Measurements from ENCODE around the gene ARHGAP31. TPM values are rescaled to one million over a fixed set of nuclear protein-coding genes. Genes with fewer than 3 reads are reported as not detected.

Gene ARHGAP31
- total RNA-seq, 1 experiment from 2014 or later = 1.2 TPM

GRCh38 chr3:119417771-119418512, 123.8 kb downstream of the ARHGAP31 start:
- no peak overlapping the region for H2AFZ ChIP-seq (ENCODE audit: low read length)

GRCh38 chr3:119418641-119419040, 124.5 kb downstream of the ARHGAP31 start:
- H3K36me3 ChIP-seq (ENCODE audit: insufficient read depth, low read length) = no peaks in the 10 kb centered on the region
- peaks cover 3% of the 10 kb centered on the region; the same call in 1 of the 2 replicates for H3K4me1 ChIP-seq (ENCODE audit: low read length)
- no peak overlapping the region for H3K4me3 ChIP-seq (ENCODE audit: low read length)
- no peak for DNase-seq
- H3K9me3 ChIP-seq (ENCODE audit: low read length) = no peaks in the 10 kb centered on the region
- H3K27ac ChIP-seq (ENCODE audit: low read length) = no peak overlapping the region
- H3K27me3 ChIP-seq (ENCODE audit: low read length) = no peaks in the 10 kb centered on the region
- H3K4me2 ChIP-seq (ENCODE audit: low read depth, low read length, poor library complexity, severe bottlenecking) = no peak overlapping the region
- H4K20me1 ChIP-seq (ENCODE audit: insufficient read depth, low read depth, low read length) = no peaks in the 10 kb centered on the region
- no peak overlapping the region for H3K9ac ChIP-seq (ENCODE audit: low read length)
- no peak overlapping the region for H2AFZ ChIP-seq (ENCODE audit: low read length)
- H3K79me2 ChIP-seq (ENCODE audit: low read length) = no peaks in the 10 kb centered on the region
- H3K9me2 ChIP-seq (replicated peaks; ENCODE audit: insufficient read depth, low read length) = no peaks in the 10 kb centered on the region

More at GRCh38 chr3:119417771-119418512, 123.8 kb downstream of the ARHGAP31 start:
- H3K9me3 ChIP-seq (ENCODE audit: low read length) = no peaks in the 10 kb centered on the region
- no peak overlapping the region for H3K9ac ChIP-seq (ENCODE audit: low read length)
- H3K27me3 ChIP-seq (ENCODE audit: low read length) = no peaks in the 10 kb centered on the region
- DNase-seq = no peak
- H3K36me3 ChIP-seq (ENCODE audit: insufficient read depth, low read length) = no peaks in the 10 kb centered on the region
- H4K20me1 ChIP-seq (ENCODE audit: insufficient read depth, low read depth, low read length) = no peaks in the 10 kb centered on the region
- no peak overlapping the region for H3K4me2 ChIP-seq (ENCODE audit: low read depth, low read length, poor library complexity, severe bottlenecking)
- H3K4me3 ChIP-seq (ENCODE audit: low read length) = no peak overlapping the region
- H3K27ac ChIP-seq (ENCODE audit: low read length) = no peak overlapping the region
- H3K9me2 ChIP-seq (replicated peaks; ENCODE audit: insufficient read depth, low read length) = no peaks in the 10 kb centered on the region
- H3K79me2 ChIP-seq (ENCODE audit: low read length) = no peaks in the 10 kb centered on the region
- peaks cover 3% of the 10 kb centered on the region; the same call in 1 of the 2 replicates for H3K4me1 ChIP-seq (ENCODE audit: low read length)

- Histone ChIP-seq H3K27me3 (ENCODE audit: low read length) (no peaks in the 10 kb centered on the region), H3K4me3 (ENCODE audit: low read length) (no peak overlapping the region), H3K36me3 (ENCODE audit: insufficient read depth, low read length) (no peaks in the 10 kb centered on the region), H3K9me2 (replicated peaks; ENCODE audit: insufficient read depth, low read length) (no peaks in the 10 kb centered on the region), H3K9ac (ENCODE audit: low read length) (no peak overlapping the region), H3K4me2 (ENCODE audit: low read depth, low read length, poor library complexity, severe bottlenecking) (no peak overlapping the region), H3K4me1 (ENCODE audit: low read length) (peaks cover 3% of the 10 kb centered on the region; the same call in 1 of the 2 replicates), H2AFZ (ENCODE audit: low read length) (no peak overlapping the region), H3K27ac (ENCODE audit: low read length) (no peak overlapping the region), H3K79me2 (ENCODE audit: low read length) (no peaks in the 10 kb centered on the region), H3K9me3 (ENCODE audit: low read length) (no peaks in the 10 kb centered on the region), H4K20me1 (ENCODE audit: insufficient read depth, low read depth, low read length) (no peaks in the 10 kb centered on the region)
- DNase-seq = no peak
Measured at GRCh38 chr3:119420196-119420595, 126.0 kb downstream of the ARHGAP31 start.

- Histone ChIP-seq H3K27ac (ENCODE audit: low read length) (no peak overlapping the region), H3K9ac (ENCODE audit: low read length) (no peak overlapping the region), H3K9me2 (replicated peaks; ENCODE audit: insufficient read depth, low read length) (no peaks in the 10 kb centered on the region), H3K9me3 (ENCODE audit: low read length) (peaks cover 18% of the 10 kb centered on the region), H3K4me2 (ENCODE audit: low read depth, low read length, poor library complexity, severe bottlenecking) (no peak overlapping the region), H3K4me1 (ENCODE audit: low read length) (no peaks in the 10 kb centered on the region), H2AFZ (ENCODE audit: low read length) (no peak overlapping the region), H3K27me3 (ENCODE audit: low read length) (no peaks in the 10 kb centered on the region; the same call in 1 of the 2 replicates), H3K4me3 (ENCODE audit: low read length) (no peak overlapping the region), H4K20me1 (ENCODE audit: insufficient read depth, low read depth, low read length) (no peaks in the 10 kb centered on the region), H3K79me2 (ENCODE audit: low read length) (no peaks in the 10 kb centered on the region), H3K36me3 (ENCODE audit: insufficient read depth, low read length) (peaks cover 39% of the 10 kb centered on the region)
- no peak for DNase-seq
Measured at GRCh38 chr3:119427669-119428068, 133.5 kb downstream of the ARHGAP31 start.

GRCh38 chr3:119428538-119428937, 134.4 kb downstream of the ARHGAP31 start:
- Histone ChIP-seq H3K27ac (ENCODE audit: low read length) (no peak overlapping the region), H3K9me3 (ENCODE audit: low read length) (peaks cover 18% of the 10 kb centered on the region), H4K20me1 (ENCODE audit: insufficient read depth, low read depth, low read length) (no peaks in the 10 kb centered on the region), H3K27me3 (ENCODE audit: low read length) (no peaks in the 10 kb centered on the region; the same call in 1 of the 2 replicates), H3K4me2 (ENCODE audit: low read depth, low read length, poor library complexity, severe bottlenecking) (no peak overlapping the region), H2AFZ (ENCODE audit: low read length) (no peak overlapping the region), H3K4me1 (ENCODE audit: low read length) (no peaks in the 10 kb centered on the region), H3K36me3 (ENCODE audit: insufficient read depth, low read length) (peaks cover 47% of the 10 kb centered on the region), H3K79me2 (ENCODE audit: low read length) (no peaks in the 10 kb centered on the region), H3K4me3 (ENCODE audit: low read length) (no peak overlapping the region), H3K9me2 (replicated peaks; ENCODE audit: insufficient read depth, low read length) (no peaks in the 10 kb centered on the region), H3K9ac (ENCODE audit: low read length) (no peak overlapping the region)
- DNase-seq = no peak

- Histone ChIP-seq H3K79me2 (ENCODE audit: low read length) (no peaks in the 10 kb centered on the region), H3K27me3 (ENCODE audit: low read length) (no peaks in the 10 kb centered on the region), H3K9me3 (ENCODE audit: low read length) (peaks cover 6% of the 10 kb centered on the region), H3K4me3 (ENCODE audit: low read length) (no peak overlapping the region), H4K20me1 (ENCODE audit: insufficient read depth, low read depth, low read length) (no peaks in the 10 kb centered on the region), H3K4me1 (ENCODE audit: low read length) (no peaks in the 10 kb centered on the region), H2AFZ (ENCODE audit: low read length) (no peak overlapping the region), H3K9me2 (replicated peaks; ENCODE audit: insufficient read depth, low read length) (no peaks in the 10 kb centered on the region), H3K9ac (ENCODE audit: low read length) (no peak overlapping the region), H3K4me2 (ENCODE audit: low read depth, low read length, poor library complexity, severe bottlenecking) (no peak overlapping the region), H3K27ac (ENCODE audit: low read length) (no peak overlapping the region), H3K36me3 (ENCODE audit: insufficient read depth, low read length) (peaks cover 90% of the 10 kb centered on the region)
- DNase-seq = no peak
Measured at GRCh38 chr3:119433613-119434325, 139.6 kb downstream of the ARHGAP31 start.

GRCh38 chr3:119434703-119435102, 140.5 kb downstream of the ARHGAP31 start:
- H3K4me1 ChIP-seq (ENCODE audit: low read length) = no peaks in the 10 kb centered on the region
- no peak for DNase-seq
- H3K9me3 ChIP-seq (ENCODE audit: low read length) = no peaks in the 10 kb centered on the region; the same call in 1 of the 2 replicates
- H3K79me2 ChIP-seq (ENCODE audit: low read length) = no peaks in the 10 kb centered on the region
- H3K36me3 ChIP-seq (ENCODE audit: insufficient read depth, low read length) = peaks cover 85% of the 10 kb centered on the region
- H3K4me2 ChIP-seq (ENCODE audit: low read depth, low read length, poor library complexity, severe bottlenecking) = no peak overlapping the region
- H4K20me1 ChIP-seq (ENCODE audit: insufficient read depth, low read depth, low read length) = no peaks in the 10 kb centered on the region
- H3K9ac ChIP-seq (ENCODE audit: low read length) = no peak overlapping the region
- no peak overlapping the region for H2AFZ ChIP-seq (ENCODE audit: low read length)
- no peaks in the 10 kb centered on the region for H3K27me3 ChIP-seq (ENCODE audit: low read length)
- H3K9me2 ChIP-seq (replicated peaks; ENCODE audit: insufficient read depth, low read length) = no peaks in the 10 kb centered on the region
- no peak overlapping the region for H3K4me3 ChIP-seq (ENCODE audit: low read length)
- H3K27ac ChIP-seq (ENCODE audit: low read length) = no peak overlapping the region

- H3K4me2 ChIP-seq (ENCODE audit: low read depth, low read length, poor library complexity, severe bottlenecking) = no peak overlapping the region
- peaks cover 69% of the 10 kb centered on the region for H3K36me3 ChIP-seq (ENCODE audit: insufficient read depth, low read length)
- H4K20me1 ChIP-seq (ENCODE audit: insufficient read depth, low read depth, low read length) = no peaks in the 10 kb centered on the region
- no peak overlapping the region for H2AFZ ChIP-seq (ENCODE audit: low read length)
- no peaks in the 10 kb centered on the region for H3K9me2 ChIP-seq (replicated peaks; ENCODE audit: insufficient read depth, low read length)
- H3K27me3 ChIP-seq (ENCODE audit: low read length) = no peaks in the 10 kb centered on the region
- peaks cover 3% of the 10 kb centered on the region; the same call in 1 of the 2 replicates for H3K79me2 ChIP-seq (ENCODE audit: low read length)
- H3K9me3 ChIP-seq (ENCODE audit: low read length) = no peaks in the 10 kb centered on the region
- H3K9ac ChIP-seq (ENCODE audit: low read length) = no peak overlapping the region
- H3K4me3 ChIP-seq (ENCODE audit: low read length) = no peak overlapping the region
- H3K27ac ChIP-seq (ENCODE audit: low read length) = no peak overlapping the region
- DNase-seq = no peak
- H3K4me1 ChIP-seq (ENCODE audit: low read length) = no peaks in the 10 kb centered on the region
Measured at GRCh38 chr3:119436977-119437376, 142.8 kb downstream of the ARHGAP31 start.
